Measurements from ENCODE around the gene DGUOK. TPM values are rescaled to one million over a fixed set of nuclear protein-coding genes. Genes with fewer than 3 reads are reported as not detected.

Gene DGUOK
- total RNA-seq, 1 experiment from 2014 or later: 70.7 TPM

GRCh38 chr2:73965053-73965452, 38.4 kb downstream of the DGUOK start:
- Histone ChIP-seq H3K9me3 (0 out of 2 replicates have a peak, but pooled peaks cover 4% of the 10 kb centered on the region), H3K4me3 (ENCODE audit: low read depth, low read length) (no peak overlapping the region), H3K36me3 (ENCODE audit: control insufficient read depth, insufficient read depth, low read length) (no peaks in the 10 kb centered on the region), H3K27me3 (replicated peaks; ENCODE audit: control insufficient read depth, insufficient read depth, low read length) (no peaks in the 10 kb centered on the region), H3K4me1 (peaks cover 12% of the 10 kb centered on the region)
- Mint-ChIP-seq H3K27ac (ENCODE audit: unreplicated experiment) (no peak overlapping the region), H3K4me1 (ENCODE audit: low read depth, unreplicated experiment) (no peaks in the 10 kb centered on the region), H3K27me3 (ENCODE audit: insufficient read depth, unreplicated experiment) (peaks cover 3% of the 10 kb centered on the region), H3K9me3 (ENCODE audit: unreplicated experiment) (peaks cover 10% of the 10 kb centered on the region), H3K4me3 (ENCODE audit: unreplicated experiment) (no peak overlapping the region), H3K36me3 (ENCODE audit: insufficient read depth, unreplicated experiment) (no peaks in the 10 kb centered on the region)
- POLR2A ChIA-PET: interaction anchor here (0.6 kb wide), 1 partner anchor 87 kb away, joined by 11 read pairs; no protein-coding TSS in a partner anchor
- TF ChIP-seq CTCF (IDR thresholded peaks at IDR 0.05; ENCODE audit: insufficient read depth in 1 of 2, low read depth in 1 of 2, low read length in 1 of 2, severe bottlenecking in 1 of 2, unreplicated experiment in 1 of 2): no peak
- BruUV-seq (replicated peaks): no TSS peak
- CTCF ChIA-PET: no interaction called here
- DNase-seq: no peak
- intact Hi-C loops (cut with micrococcal nuclease; ENCODE audit: unreplicated experiment): no loop called here

GRCh38 chr2:73968357-73968937, 41.8 kb downstream of the DGUOK start:
- no peak for TF ChIP-seq CTCF (IDR thresholded peaks at IDR 0.05; ENCODE audit: insufficient read depth in 1 of 2, low read depth in 1 of 2, low read length in 1 of 2, severe bottlenecking in 1 of 2, unreplicated experiment in 1 of 2)
- H3K9me3 Mint-ChIP-seq (ENCODE audit: unreplicated experiment): no peaks in the 10 kb centered on the region
- H3K27me3 Mint-ChIP-seq (ENCODE audit: insufficient read depth, unreplicated experiment): peaks cover 3% of the 10 kb centered on the region
- H3K27ac Mint-ChIP-seq (ENCODE audit: unreplicated experiment): no peak overlapping the region
- H3K36me3 Mint-ChIP-seq (ENCODE audit: insufficient read depth, unreplicated experiment): no peaks in the 10 kb centered on the region
- CTCF ChIA-PET: no interaction called here
- Histone ChIP-seq H3K36me3 (ENCODE audit: control insufficient read depth, insufficient read depth, low read length) (no peaks in the 10 kb centered on the region), H3K4me1 (peaks cover 5% of the 10 kb centered on the region; the same call in 1 of the 2 replicates), H3K27me3 (replicated peaks; ENCODE audit: control insufficient read depth, insufficient read depth, low read length) (no peaks in the 10 kb centered on the region; the same call in none of the 2 replicates), H3K9me3 (no peaks in the 10 kb centered on the region), H3K4me3 (ENCODE audit: low read depth, low read length) (no peak overlapping the region)
- POLR2A ChIA-PET: interaction anchor here (0.6 kb wide), 1 partner anchor 157 kb away, joined by 3 read pairs; no protein-coding TSS in a partner anchor
- H3K4me1 Mint-ChIP-seq (ENCODE audit: low read depth, unreplicated experiment): no peaks in the 10 kb centered on the region
- intact Hi-C loops (cut with micrococcal nuclease; ENCODE audit: unreplicated experiment): no loop called here
- BruUV-seq (replicated peaks): no TSS peak
- no peak for DNase-seq
- H3K4me3 Mint-ChIP-seq (ENCODE audit: unreplicated experiment): no peak overlapping the region

- Mint-ChIP-seq H3K9me3 (ENCODE audit: unreplicated experiment) (no peaks in the 10 kb centered on the region), H3K4me3 (ENCODE audit: unreplicated experiment) (no peak overlapping the region), H3K27me3 (ENCODE audit: insufficient read depth, unreplicated experiment) (peaks cover 3% of the 10 kb centered on the region), H3K27ac (ENCODE audit: unreplicated experiment) (no peak overlapping the region), H3K4me1 (ENCODE audit: low read depth, unreplicated experiment) (no peaks in the 10 kb centered on the region), H3K36me3 (ENCODE audit: insufficient read depth, unreplicated experiment) (no peaks in the 10 kb centered on the region)
- H3K4me3 ChIP-seq (ENCODE audit: low read depth, low read length): no peak overlapping the region
- no TSS peak for BruUV-seq (replicated peaks)
- no peaks in the 10 kb centered on the region for H3K36me3 ChIP-seq (ENCODE audit: control insufficient read depth, insufficient read depth, low read length)
- H3K9me3 ChIP-seq: no peaks in the 10 kb centered on the region
- ChIA-PET CTCF (no interaction called here), POLR2A (interaction anchor here (0.5 kb wide), 1 partner anchor 221 kb away, joined by 13 read pairs; no protein-coding TSS in a partner anchor)
- no peaks in the 10 kb centered on the region; the same call in none of the 2 replicates for H3K27me3 ChIP-seq (replicated peaks; ENCODE audit: control insufficient read depth, insufficient read depth, low read length)
- DNase-seq: no peak
- H3K4me1 ChIP-seq: no peaks in the 10 kb centered on the region
- TF ChIP-seq CTCF (IDR thresholded peaks at IDR 0.05; ENCODE audit: insufficient read depth in 1 of 2, low read depth in 1 of 2, low read length in 1 of 2, severe bottlenecking in 1 of 2, unreplicated experiment in 1 of 2): no peak
- intact Hi-C loops (cut with micrococcal nuclease; ENCODE audit: unreplicated experiment): no loop called here
Measured at GRCh38 chr2:73969356-73969755, 42.7 kb downstream of the DGUOK start.
